ENCODE measurements around the gene TMEM19. TPM values are rescaled to one million over a fixed set of nuclear protein-coding genes. Genes with fewer than 3 reads are reported as not detected.

TMEM19 gene
- total RNA-seq, 1 donor = 31.1 TPM

Small RNA genes lying within 50 kb of the gene (small RNA-seq; reads per million reads assigned to genes)
- not detected for gene RF00560

Other genes with a start within 250 kb of the TMEM19 start
- under 0.01 TPM in 1 of 2 replicates, not detected in the other for gene LGR5, start 246.3 kb upstream of the TMEM19 start, total RNA-seq
- 33.3 and 36.6 TPM in 2 replicates for gene ZFC3H1, start 22.2 kb upstream of the TMEM19 start, total RNA-seq
- gene THAP2, start 21.8 kb upstream of the TMEM19 start, total RNA-seq = 3.3 and 3.8 TPM in 2 replicates
- 12.7 TPM in 2 replicates for gene RAB21, start 68.8 kb downstream of the TMEM19 start, total RNA-seq
- 30.4 and 30.9 TPM in 2 replicates for gene TBC1D15, start 153.7 kb downstream of the TMEM19 start, total RNA-seq

Data from osteoblast (primary cell).